IMR-90 (cell line): ENCODE measurements around the gene DOK3.

Experiments used
- MAFK ChIP-seq: IDR thresholded peaks from 2 replicates; pipeline ENCODE4 v1.6.1; 2012; ENCODE audit warnings: low read depth, low read length, improper control_type of control experiment
- MXI1 ChIP-seq: IDR thresholded peaks from 2 replicates; pipeline ENCODE4 v1.6.1; 2012; ENCODE audit warnings: low read depth, mild to moderate bottlenecking, low read length, moderate library complexity, borderline replicate concordance
- POLR2A ChIP-seq: IDR thresholded peaks from 2 replicates; pipeline ENCODE4 v1.6.1; 2012; ENCODE audit warnings: mild to moderate bottlenecking, low read depth, low read length
- RAD21 ChIP-seq: IDR thresholded peaks from 2 replicates; pipeline ENCODE4 v1.6.1; 2012; ENCODE audit warnings: low read length, improper control_type of control experiment
- TF ChIP-seq, protein P1 (sequence below): conservative IDR thresholded peaks from 2 replicates; pipeline ENCODE4 v1.5.1; 2012; ENCODE audit warnings: mild to moderate bottlenecking, low read depth, low read length, improper control_type of control experiment

DNA sequence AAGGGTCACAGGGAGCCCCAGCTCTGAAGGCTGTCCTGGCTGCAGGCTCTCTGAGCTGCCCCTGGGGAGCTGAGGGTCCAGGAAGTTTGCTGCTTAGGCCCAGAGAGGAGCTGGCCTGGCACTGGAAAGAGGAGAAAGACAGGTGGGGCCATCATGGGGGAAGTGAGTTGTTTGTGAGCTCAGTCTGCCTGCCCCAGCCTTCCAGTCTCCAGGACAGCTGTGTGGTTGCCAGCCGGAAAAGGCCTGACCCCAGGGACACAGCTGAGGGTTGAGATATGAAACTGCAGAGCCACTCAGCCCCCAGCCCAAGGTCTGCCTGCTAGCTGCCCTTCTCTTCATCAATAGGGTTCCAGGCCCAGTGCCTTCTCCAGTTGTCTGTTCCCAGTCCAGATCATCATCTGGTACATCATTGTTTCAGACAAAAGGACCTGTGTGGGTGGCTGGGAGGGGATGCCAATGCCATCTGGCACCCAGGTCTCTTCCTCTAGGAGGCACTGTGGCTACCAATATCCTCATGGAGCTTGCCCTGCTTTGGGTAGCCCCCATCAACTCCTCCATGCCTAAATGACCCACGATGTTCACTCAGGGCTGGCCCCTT, 11.4 kb upstream of the DOK3 start:
- TF ChIP-seq MXI1 (no peak), POLR2A (no peak), MAFK (no peak), RAD21 (0 out of 2 replicates have a peak, but pooled peaks have one; percentile 13)
- TF ChIP-seq, protein P1, sequence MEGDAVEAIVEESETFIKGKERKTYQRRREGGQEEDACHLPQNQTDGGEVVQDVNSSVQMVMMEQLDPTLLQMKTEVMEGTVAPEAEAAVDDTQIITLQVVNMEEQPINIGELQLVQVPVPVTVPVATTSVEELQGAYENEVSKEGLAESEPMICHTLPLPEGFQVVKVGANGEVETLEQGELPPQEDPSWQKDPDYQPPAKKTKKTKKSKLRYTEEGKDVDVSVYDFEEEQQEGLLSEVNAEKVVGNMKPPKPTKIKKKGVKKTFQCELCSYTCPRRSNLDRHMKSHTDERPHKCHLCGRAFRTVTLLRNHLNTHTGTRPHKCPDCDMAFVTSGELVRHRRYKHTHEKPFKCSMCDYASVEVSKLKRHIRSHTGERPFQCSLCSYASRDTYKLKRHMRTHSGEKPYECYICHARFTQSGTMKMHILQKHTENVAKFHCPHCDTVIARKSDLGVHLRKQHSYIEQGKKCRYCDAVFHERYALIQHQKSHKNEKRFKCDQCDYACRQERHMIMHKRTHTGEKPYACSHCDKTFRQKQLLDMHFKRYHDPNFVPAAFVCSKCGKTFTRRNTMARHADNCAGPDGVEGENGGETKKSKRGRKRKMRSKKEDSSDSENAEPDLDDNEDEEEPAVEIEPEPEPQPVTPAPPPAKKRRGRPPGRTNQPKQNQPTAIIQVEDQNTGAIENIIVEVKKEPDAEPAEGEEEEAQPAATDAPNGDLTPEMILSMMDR: 0 out of 2 replicates have a peak, but pooled peaks have one; percentile 14
